ENCODE measurements around the gene TMEM62. TPM values are rescaled to one million over a fixed set of nuclear protein-coding genes. Genes with fewer than 3 reads are reported as not detected.
A peak's percentile ranks its signal among the peaks of the same experiment; 100 is the strongest.
"Not testable (repeated sequence)": the region's sequence is repeated elsewhere in the genome, so short reads cannot be mapped to it uniquely, and the experiment has no call there.

The TMEM62 gene
- total and polyA plus RNA-seq, 5 donors: 7.8 to 11.2 (median 10.4) TPM

- intact Hi-C loops (cut with DNase I): no loop called here
- no peaks in the 10 kb centered on the region for H3K4me1 ChIP-seq (ENCODE audit: control insufficient read depth, insufficient read depth, low read length)
- ATAC-seq: no peak
- H3K27me3 ChIP-seq (ENCODE audit: control insufficient read depth, insufficient read depth): no peaks in the 10 kb centered on the region
- H3K9me3 ChIP-seq (ENCODE audit: control insufficient read depth, low read length): no peaks in the 10 kb centered on the region
- DNase-seq: no peak
- no peak overlapping the region for H3K27ac ChIP-seq (ENCODE audit: low read length)
- 78% methylated on average over 1 of the region's 1 CpG for whole genome bisulfite sequencing
- H3K4me3 ChIP-seq (ENCODE audit: low read length): no peak overlapping the region
These were observed 88.0 kb downstream of the TMEM62 start for GRCh38 chr15:43221422-43221821.

GRCh38 chr15:43225201-43225949 lies 92.0 kb downstream of the TMEM62 start:
- H3K4me3 ChIP-seq (ENCODE audit: low read length): no peak overlapping the region
- no peaks in the 10 kb centered on the region for H3K4me1 ChIP-seq (ENCODE audit: control insufficient read depth, insufficient read depth, low read length)
- intact Hi-C loops (cut with DNase I): loop anchor here in 3 of 4 donors (2.0 to 5.0 kb wide), 3 partner anchors 59 to 62 kb away; no protein-coding TSS in a partner anchor
- WGBS: 48% methylated on average over 16 of the region's 16 CpGs
- no peaks in the 10 kb centered on the region for H3K27me3 ChIP-seq (ENCODE audit: control insufficient read depth, insufficient read depth)
- peak; percentile 84 to 85 for ATAC-seq
- H3K27ac ChIP-seq (ENCODE audit: low read length): no peak overlapping the region
- DNase-seq: no peak
- H3K9me3 ChIP-seq (ENCODE audit: control insufficient read depth, low read length): no peaks in the 10 kb centered on the region

- not testable (repeated sequence) for DNase-seq; ATAC-seq; H3K4me3 ChIP-seq (ENCODE audit: low read length); H3K27me3 ChIP-seq (ENCODE audit: control insufficient read depth, insufficient read depth); H3K4me1 ChIP-seq (ENCODE audit: control insufficient read depth, insufficient read depth, low read length); H3K9me3 ChIP-seq (ENCODE audit: control insufficient read depth, low read length); H3K27ac ChIP-seq (ENCODE audit: low read length)
- WGBS: 88% methylated on average over 12 of the region's 12 CpGs
- intact Hi-C loops (cut with DNase I): loop anchor here in 3 of 4 donors (2.0 to 5.0 kb wide), 3 partner anchors 59 to 61 kb away; no protein-coding TSS in a partner anchor
These were observed 92.5 kb downstream of the TMEM62 start for GRCh38 chr15:43225950-43226255.

GRCh38 chr15:43226436-43227305 lies 93.3 kb downstream of the TMEM62 start:
- no peaks in the 10 kb centered on the region for H3K9me3 ChIP-seq (ENCODE audit: control insufficient read depth, low read length)
- no peak overlapping the region for H3K27ac ChIP-seq (ENCODE audit: low read length)
- ATAC-seq: no peak
- 96% methylated on average over 57 of the region's 57 CpGs for WGBS
- H3K27me3 ChIP-seq (ENCODE audit: control insufficient read depth, insufficient read depth): no peaks in the 10 kb centered on the region
- no peak overlapping the region for H3K4me3 ChIP-seq (ENCODE audit: low read length)
- DNase-seq: no peak
- no peaks in the 10 kb centered on the region for H3K4me1 ChIP-seq (ENCODE audit: control insufficient read depth, insufficient read depth, low read length)
- intact Hi-C loops (cut with DNase I): loop anchor here in 1 of 4 donors (5.0 kb wide), 1 partner anchor 61 kb away; no protein-coding TSS in a partner anchor

GRCh38 chr15:43229977-43230376 lies 96.6 kb downstream of the TMEM62 start:
- Histone ChIP-seq H3K9me3 (ENCODE audit: control insufficient read depth, low read length) (no peaks in the 10 kb centered on the region), H3K4me1 (ENCODE audit: control insufficient read depth, insufficient read depth, low read length) (no peaks in the 10 kb centered on the region), H3K4me3 (ENCODE audit: low read length) (no peak overlapping the region), H3K27ac (ENCODE audit: low read length) (no peak overlapping the region), H3K27me3 (ENCODE audit: control insufficient read depth, insufficient read depth) (no peaks in the 10 kb centered on the region)
- DNase-seq (peak in 1 of 3 donors; percentile 55), ATAC-seq (peak; percentile 64 to 68)
- WGBS: 60% methylated on average over 5 of the region's 5 CpGs
- intact Hi-C loops (cut with DNase I): loop anchor here in 1 of 4 donors (5.0 kb wide), 1 partner anchor 57 kb away; no protein-coding TSS in a partner anchor

GRCh38 chr15:43230640-43231115 lies 97.3 kb downstream of the TMEM62 start:
- ATAC-seq (no peak), DNase-seq (no peak)
- intact Hi-C loops (cut with DNase I): no loop called here
- Histone ChIP-seq H3K27me3 (ENCODE audit: control insufficient read depth, insufficient read depth) (no peaks in the 10 kb centered on the region), H3K4me1 (ENCODE audit: control insufficient read depth, insufficient read depth, low read length) (no peaks in the 10 kb centered on the region), H3K9me3 (ENCODE audit: control insufficient read depth, low read length) (no peaks in the 10 kb centered on the region), H3K27ac (ENCODE audit: low read length) (no peak overlapping the region), H3K4me3 (ENCODE audit: low read length) (no peak overlapping the region)
- 35% methylated on average over 2 of the region's 2 CpGs for WGBS

GRCh38 chr15:43232289-43232874 lies 99.0 kb downstream of the TMEM62 start:
- H3K27me3 ChIP-seq (ENCODE audit: control insufficient read depth, insufficient read depth): no peaks in the 10 kb centered on the region
- DNase-seq (no peak), ATAC-seq (no peak)
- H3K4me1 ChIP-seq (ENCODE audit: control insufficient read depth, insufficient read depth, low read length): no peaks in the 10 kb centered on the region
- no peak overlapping the region for H3K27ac ChIP-seq (ENCODE audit: low read length)
- no peak overlapping the region for H3K4me3 ChIP-seq (ENCODE audit: low read length)
- intact Hi-C loops (cut with DNase I): no loop called here
- no peaks in the 10 kb centered on the region for H3K9me3 ChIP-seq (ENCODE audit: control insufficient read depth, low read length)
- 85% methylated on average over 3 of the region's 3 CpGs for WGBS

Other genes with a start within 250 kb of the TMEM62 start
- gene TTBK2, start 212.8 kb upstream of the TMEM62 start, total RNA-seq: 10 to 100 TPM; 26.7 to 38.6 (median 31.7) TPM
- 7.9 TPM for gene TTBK2, start 212.8 kb upstream of the TMEM62 start, polyA plus RNA-seq
- 10 to 100 TPM; 20.9 to 25.5 (median 21.0) TPM for gene UBR1, start 27.5 kb upstream of the TMEM62 start, total RNA-seq
- gene UBR1, start 27.5 kb upstream of the TMEM62 start, polyA plus RNA-seq: 6.1 TPM
- 10 to 100 TPM; 41.4 to 55.6 (median 53.7) TPM for gene CCNDBP1, start 51.8 kb downstream of the TMEM62 start, total RNA-seq
- gene CCNDBP1, start 51.8 kb downstream of the TMEM62 start, polyA plus RNA-seq: 45.7 TPM
- gene EPB42, start 87.4 kb downstream of the TMEM62 start, total RNA-seq: not detected
- not detected for gene EPB42, start 87.4 kb downstream of the TMEM62 start, polyA plus RNA-seq
- not detected for gene TGM5, start 133.3 kb downstream of the TMEM62 start, total RNA-seq
- 0.02 TPM for gene TGM5, start 133.3 kb downstream of the TMEM62 start, polyA plus RNA-seq
- not detected for gene TGM7, start 168.7 kb downstream of the TMEM62 start, total RNA-seq
- not detected for gene TGM7, start 168.7 kb downstream of the TMEM62 start, polyA plus RNA-seq
- 10 to 100 TPM in 1 of 4 donors, 1 to 10 TPM in 3; 7.9 to 10.4 (median 9.6) TPM for gene LCMT2, start 197.0 kb downstream of the TMEM62 start, total RNA-seq
- gene LCMT2, start 197.0 kb downstream of the TMEM62 start, polyA plus RNA-seq: 5.4 TPM
- 10 to 100 TPM; 12.3 to 13.4 (median 12.5) TPM for gene ZSCAN29, start 237.5 kb downstream of the TMEM62 start, total RNA-seq
- 4.7 TPM for gene ZSCAN29, start 237.5 kb downstream of the TMEM62 start, polyA plus RNA-seq
- 10 to 100 TPM; 10.8 to 12.4 (median 11.8) TPM for gene TUBGCP4, start 237.5 kb downstream of the TMEM62 start, total RNA-seq
- 5.2 TPM for gene TUBGCP4, start 237.5 kb downstream of the TMEM62 start, polyA plus RNA-seq

Measured in right cardiac atrium (tissue), 5 donors.